ENCODE data around the gene TCEAL7.
A peak's percentile ranks its signal among the peaks of the same experiment; 100 is the strongest.

TCEAL7 gene

DNA sequence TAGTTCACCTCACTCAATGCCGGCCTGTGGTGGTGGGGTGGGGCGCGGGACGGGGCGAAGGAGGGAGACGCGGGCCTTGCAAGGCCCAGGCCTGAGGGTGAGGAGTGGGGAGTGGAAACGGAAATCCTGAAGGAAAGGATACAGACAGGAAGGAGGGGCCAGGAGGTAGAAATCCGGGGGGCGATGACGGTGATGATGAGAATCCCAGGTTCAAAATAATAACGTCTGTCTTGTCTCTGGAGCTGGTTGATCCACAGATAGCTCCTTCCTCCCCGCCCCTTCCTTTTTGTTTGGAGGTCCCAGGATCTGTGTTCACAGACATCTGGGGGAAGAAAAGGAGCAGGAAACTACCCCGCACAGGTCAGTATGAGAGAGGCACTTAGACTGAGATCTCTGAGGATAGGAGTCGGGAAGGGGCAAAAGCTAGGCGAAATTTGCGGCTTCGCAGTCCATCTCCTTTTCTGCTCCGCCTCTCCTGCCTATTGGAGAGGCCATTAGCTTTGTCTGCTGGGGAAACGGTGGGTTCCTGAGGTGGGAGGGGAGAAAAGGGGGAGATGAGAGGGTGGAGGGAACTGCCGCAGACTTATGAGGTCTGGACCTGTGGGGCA, 746 bp downstream of the TCEAL7 start:
- no peak overlapping the region for H3K4me3 ChIP-seq (ENCODE audit: low read depth, low read length)
- TF ChIP-seq, protein P1, sequence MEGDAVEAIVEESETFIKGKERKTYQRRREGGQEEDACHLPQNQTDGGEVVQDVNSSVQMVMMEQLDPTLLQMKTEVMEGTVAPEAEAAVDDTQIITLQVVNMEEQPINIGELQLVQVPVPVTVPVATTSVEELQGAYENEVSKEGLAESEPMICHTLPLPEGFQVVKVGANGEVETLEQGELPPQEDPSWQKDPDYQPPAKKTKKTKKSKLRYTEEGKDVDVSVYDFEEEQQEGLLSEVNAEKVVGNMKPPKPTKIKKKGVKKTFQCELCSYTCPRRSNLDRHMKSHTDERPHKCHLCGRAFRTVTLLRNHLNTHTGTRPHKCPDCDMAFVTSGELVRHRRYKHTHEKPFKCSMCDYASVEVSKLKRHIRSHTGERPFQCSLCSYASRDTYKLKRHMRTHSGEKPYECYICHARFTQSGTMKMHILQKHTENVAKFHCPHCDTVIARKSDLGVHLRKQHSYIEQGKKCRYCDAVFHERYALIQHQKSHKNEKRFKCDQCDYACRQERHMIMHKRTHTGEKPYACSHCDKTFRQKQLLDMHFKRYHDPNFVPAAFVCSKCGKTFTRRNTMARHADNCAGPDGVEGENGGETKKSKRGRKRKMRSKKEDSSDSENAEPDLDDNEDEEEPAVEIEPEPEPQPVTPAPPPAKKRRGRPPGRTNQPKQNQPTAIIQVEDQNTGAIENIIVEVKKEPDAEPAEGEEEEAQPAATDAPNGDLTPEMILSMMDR (IDR thresholded peaks at IDR 0.05; ENCODE audit: low read depth, low read length, missing control alignments): no peak
- DNase-seq (ENCODE audit: low read depth): no peak

DNA sequence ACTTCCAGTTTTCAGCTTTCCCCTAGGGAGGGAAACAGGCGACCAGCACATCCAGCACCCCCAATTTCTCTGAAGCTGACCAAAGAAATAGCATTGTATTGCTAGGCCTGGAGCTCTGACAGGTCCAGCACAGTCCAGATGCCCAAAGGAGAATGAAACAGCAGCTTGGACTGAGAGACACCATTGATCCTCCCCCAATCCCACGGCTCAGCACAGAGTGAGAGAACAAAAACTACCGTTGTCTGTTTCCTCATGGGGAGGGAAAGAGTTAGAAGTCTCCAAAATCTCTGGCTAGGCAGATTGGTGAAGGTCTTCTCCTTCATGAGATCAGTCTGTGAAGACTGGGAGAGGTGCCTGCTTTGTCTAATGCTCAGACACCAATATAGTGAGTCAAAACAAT, 8.6 kb downstream of the TCEAL7 start:
- no peak for DNase-seq (ENCODE audit: low read depth)
- TF ChIP-seq, protein P1 (IDR thresholded peaks at IDR 0.05; ENCODE audit: low read depth, low read length, missing control alignments): no peak
- no peak overlapping the region for H3K4me3 ChIP-seq (ENCODE audit: low read depth, low read length)

DNA sequence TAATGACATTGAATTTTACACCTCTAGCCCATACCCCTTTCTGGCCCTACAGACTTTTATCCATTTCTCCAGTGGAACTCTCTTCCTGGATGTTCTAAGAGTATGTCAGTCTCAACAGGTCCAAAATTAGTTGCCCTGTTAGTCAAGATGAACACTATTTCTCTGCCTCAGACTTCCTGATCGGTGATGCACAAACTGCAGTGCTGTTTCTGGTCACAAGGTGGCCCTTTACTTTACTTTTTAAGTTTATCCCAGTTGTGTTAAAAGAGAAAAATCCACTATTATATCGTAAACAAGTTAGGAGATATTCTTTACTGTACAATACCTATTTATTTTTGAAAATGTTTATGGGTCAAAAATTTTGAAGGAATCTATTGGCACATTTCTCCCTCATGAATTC, 13.1 kb downstream of the TCEAL7 start:
- TF ChIP-seq, protein P1 (IDR thresholded peaks at IDR 0.05; ENCODE audit: low read depth, low read length, missing control alignments): peak; percentile 56
- no peak overlapping the region for H3K4me3 ChIP-seq (ENCODE audit: low read depth, low read length)
- DNase-seq (ENCODE audit: low read depth): peak; percentile 3

DNA sequence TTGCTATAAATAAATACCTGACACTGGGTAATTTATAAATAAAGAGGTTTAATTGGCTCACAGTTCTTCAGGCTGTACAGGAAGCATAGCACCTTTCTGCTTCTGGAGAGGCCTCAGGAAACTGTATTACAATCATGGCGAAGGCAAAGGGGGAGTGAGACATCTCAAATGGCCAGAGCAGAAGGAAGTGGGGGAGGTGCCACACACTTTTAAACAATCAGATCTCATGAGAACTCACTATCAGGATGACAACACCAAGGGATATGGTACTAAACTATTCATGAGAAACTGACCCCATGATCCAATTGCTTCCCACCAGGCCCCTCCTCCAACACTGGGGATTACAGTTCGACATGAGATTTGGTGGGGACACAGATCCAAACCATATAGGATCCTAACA, 14.6 kb downstream of the TCEAL7 start:
- no peak for DNase-seq (ENCODE audit: low read depth)
- no peak overlapping the region for H3K4me3 ChIP-seq (ENCODE audit: low read depth, low read length)
- TF ChIP-seq, protein P1 (IDR thresholded peaks at IDR 0.05; ENCODE audit: low read depth, low read length, missing control alignments): no peak

DNA sequence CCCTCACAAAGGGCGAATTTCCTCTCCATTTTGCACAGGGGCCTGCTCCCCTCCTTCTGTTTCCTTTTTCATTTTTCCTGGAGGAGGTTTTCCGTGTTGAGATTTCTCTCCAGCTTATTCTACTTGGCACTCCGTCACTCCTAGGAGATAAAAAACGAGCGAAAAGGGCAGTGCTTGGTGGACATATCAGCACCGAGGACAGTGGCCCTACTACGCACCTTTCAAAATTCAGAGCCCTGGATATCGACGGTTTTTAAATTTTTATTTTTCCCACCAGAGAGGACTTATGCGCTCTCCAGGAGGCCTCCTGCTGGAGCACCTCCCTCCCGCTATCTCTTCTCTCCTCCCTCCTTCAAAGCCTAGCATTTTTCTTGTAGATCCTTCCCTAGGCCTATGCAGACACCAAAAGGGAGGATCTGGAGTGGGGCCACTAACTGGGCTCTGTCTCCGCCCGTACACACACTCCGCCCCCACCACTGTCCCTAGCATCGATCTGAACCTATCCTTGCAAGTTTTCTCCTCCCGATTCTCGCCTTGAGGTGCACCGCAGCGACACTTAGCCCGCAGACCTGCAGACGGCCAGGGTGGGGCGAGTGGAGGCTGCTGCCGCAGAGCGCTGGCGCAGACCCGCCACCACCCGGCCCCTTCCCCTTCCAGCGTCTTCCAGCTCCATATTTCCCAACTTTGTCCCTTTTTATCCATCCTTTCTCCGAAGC, 17.8 kb downstream of the TCEAL7 start:
- TF ChIP-seq, protein P1 (IDR thresholded peaks at IDR 0.05; ENCODE audit: low read depth, low read length, missing control alignments): no peak
- no peak for DNase-seq (ENCODE audit: low read depth)
- no peak overlapping the region for H3K4me3 ChIP-seq (ENCODE audit: low read depth, low read length)

DNA sequence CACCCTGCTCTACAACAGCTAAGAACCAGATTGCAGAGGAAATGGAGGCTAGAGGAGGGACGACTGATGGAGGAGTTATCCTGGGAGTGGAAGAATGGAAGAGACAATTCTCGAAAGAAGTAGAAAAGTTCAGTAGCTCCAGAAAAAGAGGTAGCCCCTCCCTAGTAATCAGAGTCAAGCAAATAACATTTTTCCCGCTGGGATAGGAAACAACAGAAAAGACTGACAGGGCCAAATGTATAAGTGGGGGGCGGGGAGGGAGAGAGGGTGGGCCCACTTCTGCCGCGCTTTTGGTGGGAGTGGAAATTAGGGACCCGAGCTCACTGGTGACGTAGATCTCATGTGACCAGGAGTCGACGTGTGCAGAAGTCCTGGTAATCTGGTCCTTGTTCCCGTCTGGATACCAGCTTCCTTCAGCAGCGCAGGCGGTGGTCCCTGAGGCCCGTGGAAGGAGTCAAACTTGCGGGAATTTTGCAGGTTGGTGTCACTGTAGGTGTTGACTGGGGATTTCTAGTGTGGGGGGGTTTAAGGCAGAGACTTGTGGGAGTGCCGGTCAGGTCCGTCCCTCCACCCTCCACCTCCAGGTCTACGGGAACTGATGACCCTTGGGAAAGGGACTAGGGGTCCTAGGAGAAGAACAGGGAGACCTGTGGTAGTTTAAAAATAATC, 26.2 kb downstream of the TCEAL7 start, which contains the start of gene TCEAL9:
TCEAL9 (plus strand) TSS at position 377 of the 669 bp plus-strand sequence. CDS start 1,179 bp downstream, outside the sequence.
- DNase-seq (ENCODE audit: low read depth): peak; percentile 1
- H3K4me3 ChIP-seq (ENCODE audit: low read depth, low read length): peak within 1 kb of the TSS; percentile 75
- TF ChIP-seq, protein P1 (IDR thresholded peaks at IDR 0.05; ENCODE audit: low read depth, low read length, missing control alignments): no peak
